ENCODE results near the gene TRIM6.
"Not testable (repeated sequence)": the region's sequence is repeated elsewhere in the genome, so short reads cannot be mapped to it uniquely, and the experiment has no call there.

Gene TRIM6

GRCh38 chr11:5646139-5646538 lies 49.7 kb downstream of the TRIM6 start:
- FAIRE-seq (no peak), DNase-seq (ENCODE audit: insufficient read length, low spot score) (no peak)
- no peak for TF ChIP-seq PAX5 (IDR thresholded peaks at IDR 0.05; ENCODE audit: insufficient read depth, low read length, severe bottlenecking)
- TF ChIP-seq POU2F2 (IDR thresholded peaks at IDR 0.05; ENCODE audit: low read depth, low read length) = no peak
- TF ChIP-seq POLR2AphosphoS5 (IDR thresholded peaks at IDR 0.05; ENCODE audit: low read depth, low read length) = no peak
- TF ChIP-seq POLR2A (IDR thresholded peaks at IDR 0.05; ENCODE audit: low read depth, low read length) = no peak
- TF ChIP-seq TAF1 (IDR thresholded peaks at IDR 0.05; ENCODE audit: low read depth, low read length) = no peak
- TF ChIP-seq SPI1 (IDR thresholded peaks at IDR 0.05; ENCODE audit: low read depth, low read length) = no peak

GRCh38 chr11:5655474-5655873 lies 59.0 kb downstream of the TRIM6 start:
- DNase-seq (ENCODE audit: insufficient read length, low spot score) (no peak), FAIRE-seq (no peak)
- TF ChIP-seq SPI1 (IDR thresholded peaks at IDR 0.05; ENCODE audit: low read depth, low read length) = no peak
- TF ChIP-seq PAX5 (IDR thresholded peaks at IDR 0.05; ENCODE audit: insufficient read depth, low read length, severe bottlenecking) = no peak
- no peak for TF ChIP-seq POLR2A (IDR thresholded peaks at IDR 0.05; ENCODE audit: low read depth, low read length)
- no peak for TF ChIP-seq POU2F2 (IDR thresholded peaks at IDR 0.05; ENCODE audit: low read depth, low read length)
- no peak for TF ChIP-seq TAF1 (IDR thresholded peaks at IDR 0.05; ENCODE audit: low read depth, low read length)
- TF ChIP-seq POLR2AphosphoS5 (IDR thresholded peaks at IDR 0.05; ENCODE audit: low read depth, low read length) = no peak

GRCh38 chr11:5656956-5657355 lies 60.5 kb downstream of the TRIM6 start:
- not testable (repeated sequence) for FAIRE-seq

GRCh38 chr11:5658318-5658717 lies 61.9 kb downstream of the TRIM6 start:
- no peak for DNase-seq (ENCODE audit: insufficient read length, low spot score)
- TF ChIP-seq SPI1 (IDR thresholded peaks at IDR 0.05; ENCODE audit: low read depth, low read length) (no peak), POLR2A (IDR thresholded peaks at IDR 0.05; ENCODE audit: low read depth, low read length) (no peak), TAF1 (IDR thresholded peaks at IDR 0.05; ENCODE audit: low read depth, low read length) (no peak), PAX5 (IDR thresholded peaks at IDR 0.05; ENCODE audit: insufficient read depth, low read length, severe bottlenecking) (no peak), POU2F2 (IDR thresholded peaks at IDR 0.05; ENCODE audit: low read depth, low read length) (no peak), POLR2AphosphoS5 (IDR thresholded peaks at IDR 0.05; ENCODE audit: low read depth, low read length) (no peak)
- no peak for FAIRE-seq

More at GRCh38 chr11:5656956-5657355, 60.5 kb downstream of the TRIM6 start:
- not testable (repeated sequence) for DNase-seq (ENCODE audit: insufficient read length, low spot score)
